ENCODE data around the gene ZNF500. TPM values are rescaled to one million over a fixed set of nuclear protein-coding genes. Genes with fewer than 3 reads are reported as not detected.

ZNF500 gene
- total RNA-seq, 1 donor from 2014 or later = 23.5 TPM

DNA sequence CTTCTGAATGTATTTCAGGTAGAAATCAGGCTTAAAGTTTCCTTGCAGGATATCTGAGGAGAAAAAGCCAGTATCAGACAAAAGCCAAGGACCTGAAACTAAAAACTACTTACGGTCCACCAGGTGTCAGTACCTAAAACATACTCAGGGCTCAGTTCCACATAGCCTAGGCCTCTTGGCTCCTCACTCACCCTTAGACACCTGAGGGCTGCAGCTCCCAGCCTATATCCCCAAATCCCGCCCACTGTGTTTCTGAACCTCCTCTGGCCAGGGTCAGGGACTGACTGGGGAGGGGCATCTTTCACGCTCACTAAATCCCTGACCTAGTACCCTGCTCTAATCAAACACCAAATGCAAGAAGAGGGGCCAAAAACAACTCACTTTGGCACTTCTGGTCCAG is 44.3 kb upstream of the ZNF500 start:
- Mint-ChIP-seq H3K4me1 (ENCODE audit: low read depth) (no peaks in the 10 kb centered on the region), H3K36me3 (ENCODE audit: insufficient read depth) (peaks cover 27% of the 10 kb centered on the region), H3K27me3 (no peaks in the 10 kb centered on the region), H3K27ac (no peak overlapping the region), H3K9me3 (ENCODE audit: low read depth) (no peaks in the 10 kb centered on the region), H3K4me3 (ENCODE audit: low read depth) (no peak overlapping the region)
- TF ChIP-seq, protein P1, sequence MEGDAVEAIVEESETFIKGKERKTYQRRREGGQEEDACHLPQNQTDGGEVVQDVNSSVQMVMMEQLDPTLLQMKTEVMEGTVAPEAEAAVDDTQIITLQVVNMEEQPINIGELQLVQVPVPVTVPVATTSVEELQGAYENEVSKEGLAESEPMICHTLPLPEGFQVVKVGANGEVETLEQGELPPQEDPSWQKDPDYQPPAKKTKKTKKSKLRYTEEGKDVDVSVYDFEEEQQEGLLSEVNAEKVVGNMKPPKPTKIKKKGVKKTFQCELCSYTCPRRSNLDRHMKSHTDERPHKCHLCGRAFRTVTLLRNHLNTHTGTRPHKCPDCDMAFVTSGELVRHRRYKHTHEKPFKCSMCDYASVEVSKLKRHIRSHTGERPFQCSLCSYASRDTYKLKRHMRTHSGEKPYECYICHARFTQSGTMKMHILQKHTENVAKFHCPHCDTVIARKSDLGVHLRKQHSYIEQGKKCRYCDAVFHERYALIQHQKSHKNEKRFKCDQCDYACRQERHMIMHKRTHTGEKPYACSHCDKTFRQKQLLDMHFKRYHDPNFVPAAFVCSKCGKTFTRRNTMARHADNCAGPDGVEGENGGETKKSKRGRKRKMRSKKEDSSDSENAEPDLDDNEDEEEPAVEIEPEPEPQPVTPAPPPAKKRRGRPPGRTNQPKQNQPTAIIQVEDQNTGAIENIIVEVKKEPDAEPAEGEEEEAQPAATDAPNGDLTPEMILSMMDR (IDR thresholded peaks at IDR 0.05; ENCODE audit: unreplicated experiment) = no peak
- no peak for DNase-seq (ENCODE audit: low spot score, unreplicated experiment)

DNA sequence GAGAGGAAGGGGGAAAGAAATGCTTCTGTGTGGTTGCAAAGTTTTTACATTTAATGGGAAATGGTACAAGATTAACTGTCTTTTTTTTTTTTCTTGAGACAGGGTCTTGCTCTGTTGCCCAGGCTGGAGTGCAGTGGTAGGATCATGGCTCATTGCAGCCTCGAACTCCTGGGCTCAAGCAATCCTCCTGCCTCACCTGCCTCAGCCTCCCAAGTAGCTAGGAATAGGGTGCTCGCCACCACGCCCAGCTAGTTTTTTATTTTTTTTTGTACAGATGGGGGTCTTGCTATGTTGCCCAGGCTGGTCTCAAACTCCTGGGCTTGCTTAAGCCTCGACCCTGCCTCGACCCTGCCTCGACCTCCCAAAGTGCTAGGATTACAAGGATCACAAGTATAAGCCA is 39.3 kb upstream of the ZNF500 start:
- no peak for DNase-seq (ENCODE audit: low spot score, unreplicated experiment)
- H3K27ac Mint-ChIP-seq = no peak overlapping the region
- TF ChIP-seq, protein P1 (IDR thresholded peaks at IDR 0.05; ENCODE audit: unreplicated experiment) = no peak
- H3K4me1 Mint-ChIP-seq (ENCODE audit: low read depth) = peaks cover 5% of the 10 kb centered on the region
- peaks cover 12% of the 10 kb centered on the region for H3K36me3 Mint-ChIP-seq (ENCODE audit: insufficient read depth)
- no peaks in the 10 kb centered on the region for H3K27me3 Mint-ChIP-seq
- no peak overlapping the region for H3K4me3 Mint-ChIP-seq (ENCODE audit: low read depth)
- H3K9me3 Mint-ChIP-seq (ENCODE audit: low read depth) = no peaks in the 10 kb centered on the region

DNA sequence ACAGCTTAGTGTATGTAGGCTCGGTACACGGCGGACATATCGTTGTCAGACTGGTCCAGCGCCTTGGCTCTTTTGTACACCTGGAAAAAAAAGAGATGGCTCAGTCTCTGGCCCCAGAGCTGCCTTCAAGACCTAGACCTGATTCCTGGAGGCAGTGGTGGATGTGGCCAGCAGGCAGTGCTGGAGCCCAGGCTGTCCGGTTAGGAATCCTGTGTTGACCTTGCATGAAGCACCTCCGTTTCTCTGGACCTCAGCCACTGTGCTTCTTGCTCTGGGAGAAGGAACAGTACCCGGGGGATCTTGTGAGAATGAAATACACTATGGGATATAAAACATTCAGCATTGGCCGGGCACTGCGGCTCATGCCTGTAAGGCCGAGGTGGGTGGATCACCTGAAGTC is 38.3 kb upstream of the ZNF500 start:
- Mint-ChIP-seq H3K36me3 (ENCODE audit: insufficient read depth) (peaks cover 12% of the 10 kb centered on the region), H3K27ac (no peak overlapping the region), H3K4me1 (ENCODE audit: low read depth) (peaks cover 6% of the 10 kb centered on the region), H3K27me3 (no peaks in the 10 kb centered on the region), H3K4me3 (ENCODE audit: low read depth) (no peak overlapping the region), H3K9me3 (ENCODE audit: low read depth) (no peaks in the 10 kb centered on the region)
- DNase-seq (ENCODE audit: low spot score, unreplicated experiment) = no peak
- TF ChIP-seq, protein P1 (IDR thresholded peaks at IDR 0.05; ENCODE audit: unreplicated experiment) = no peak

DNA sequence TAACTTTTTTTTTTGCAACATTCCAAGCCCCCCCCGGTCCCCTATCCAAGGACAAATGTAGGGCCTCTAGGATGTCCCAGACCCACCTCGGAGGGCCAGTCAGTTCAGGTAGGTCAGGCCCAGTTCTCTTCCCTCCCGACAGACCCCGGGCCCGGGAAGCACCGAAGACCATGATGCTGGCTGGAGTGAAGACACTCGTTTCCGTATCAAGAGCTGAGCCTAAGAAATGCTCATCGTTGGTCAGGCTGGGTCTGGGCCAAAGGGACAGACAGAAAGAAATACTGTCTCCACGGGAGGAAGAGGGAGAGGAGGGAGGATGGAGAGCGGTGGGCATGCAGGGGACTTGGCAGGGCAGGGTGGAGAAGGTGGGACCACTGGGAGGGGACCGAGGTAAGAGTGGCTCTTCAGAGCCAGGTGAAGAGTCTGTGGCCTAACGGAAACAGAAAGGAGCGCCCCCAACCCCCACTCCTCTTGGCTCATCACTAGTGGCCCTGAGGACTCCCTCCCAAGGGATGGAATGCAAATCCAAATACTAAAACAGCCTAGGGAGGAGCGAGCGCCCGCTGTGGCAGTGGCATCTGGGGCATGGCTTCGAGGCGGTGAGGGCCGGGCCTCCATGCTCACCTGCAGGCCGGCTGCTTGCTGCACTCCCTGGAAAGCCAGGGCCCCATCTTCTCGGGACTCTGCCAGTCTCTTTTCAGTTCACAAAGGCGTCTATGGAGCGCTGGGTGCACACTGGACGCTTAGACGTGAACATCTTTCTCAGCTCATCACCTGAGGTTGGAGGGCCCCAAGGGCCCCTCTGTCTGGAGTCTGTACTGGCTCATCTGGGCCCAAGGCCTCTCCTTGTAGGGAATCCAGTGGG is 37.2 kb upstream of the ZNF500 start:
- Mint-ChIP-seq H3K9me3 (ENCODE audit: low read depth) (no peaks in the 10 kb centered on the region), H3K36me3 (ENCODE audit: insufficient read depth) (peaks cover 12% of the 10 kb centered on the region), H3K4me3 (ENCODE audit: low read depth) (peak overlapping the region; percentile 54), H3K27ac (no peak overlapping the region), H3K27me3 (no peaks in the 10 kb centered on the region), H3K4me1 (ENCODE audit: low read depth) (peaks cover 6% of the 10 kb centered on the region)
- no peak for DNase-seq (ENCODE audit: low spot score, unreplicated experiment)
- TF ChIP-seq, protein P1 (IDR thresholded peaks at IDR 0.05; ENCODE audit: unreplicated experiment) = no peak

DNA sequence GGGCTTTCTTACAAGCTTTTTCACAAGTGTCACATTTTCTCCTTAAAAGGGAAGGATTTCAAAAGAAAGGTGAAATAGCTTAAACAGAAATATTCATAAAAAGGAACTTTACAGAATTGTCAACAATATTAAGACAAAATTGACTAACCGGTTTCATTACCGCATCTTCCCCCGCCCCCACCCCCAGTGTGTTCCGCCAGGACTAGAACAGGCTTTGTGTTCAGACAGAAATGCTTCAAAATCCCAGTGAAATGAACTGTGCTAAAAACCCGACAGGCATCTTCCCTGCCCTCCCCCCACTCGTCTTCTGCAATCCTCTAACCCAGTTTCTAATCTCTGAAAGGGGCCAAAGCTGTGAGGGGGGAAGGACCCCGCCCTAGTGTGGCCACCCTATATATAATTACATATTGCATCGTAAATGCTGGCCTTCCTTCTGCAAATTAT is 36.5 kb upstream of the ZNF500 start:
- DNase-seq (ENCODE audit: low spot score, unreplicated experiment) = no peak
- Mint-ChIP-seq H3K9me3 (ENCODE audit: low read depth) (no peaks in the 10 kb centered on the region), H3K27ac (peak overlapping the region; percentile 94), H3K36me3 (ENCODE audit: insufficient read depth) (peaks cover 10% of the 10 kb centered on the region), H3K27me3 (no peaks in the 10 kb centered on the region), H3K4me1 (ENCODE audit: low read depth) (peaks cover 6% of the 10 kb centered on the region), H3K4me3 (ENCODE audit: low read depth) (peak overlapping the region; percentile 81)
- TF ChIP-seq, protein P1 (IDR thresholded peaks at IDR 0.05; ENCODE audit: unreplicated experiment) = no peak

Measured in progenitor cell of endocrine pancreas (in vitro differentiated cells).